K562 (cell line): ENCODE measurements around the gene PRSS21. TPM values are rescaled to one million over a fixed set of nuclear protein-coding genes. Genes with fewer than 3 reads are reported as not detected.

Experiments used
- ATAC-seq: fragments of 200-7000 bp; cut with Tn5 transposase; 3 replicates; pipeline ENCODE4 v1.9.1; 2020; ENCODE audit warnings: moderate library complexity
- BruUV-seq: library from RNA; stranded (reverse); fragments of 400-500 nt; replicated peaks from 2 replicates; lab custom pipeline; 2021; lab: Mats Ljungman, UMichigan
- CTCF ChIA-PET: fragments of 300-600 bp; formaldehyde crosslinking; extraction: SDS; loops from one replicate; lab custom pipeline; 2021; ENCODE audit warnings: low intra/inter-chr PET ratio; lab: Yijun Ruan, JAX
- POLR2A ChIA-PET: fragments of 300-600, 350-650 bp; sonication (Branson Sonifier 250); formaldehyde crosslinking; extraction: SDS; loops from one replicate; lab custom pipeline; 2021; ENCODE audit warnings: antibody characterized with exemption, inconsistent platforms; lab: Yijun Ruan, JAX
- DNase-seq, 4 experiments: peaks; one replicate each; pipeline versions ENCODE4 v3.0.0 to v3.0.0-alpha.2; 2011 to 2018; ENCODE audit warnings: low spot score in 3 of 4, mixed read lengths in 3 of 4; ENCODE audit errors: extremely low read depth in 1 of 4
- FAIRE-seq: peaks from 2 replicates; lab custom pipeline; 2011; peaks lifted over from hg19 to GRCh38; lab: Jason Lieb, UNC
- H2AFZ ChIP-seq: 2 replicates; pipeline ENCODE4 v1.6.0; 2011; ENCODE audit warnings: low read depth, low read length, control low read depth, inconsistent platforms
- H3K27ac ChIP-seq: fragments of 200-600 bp; 3 replicates; pipeline ENCODE4 v1.8.0; 2011; ENCODE audit warnings: low read depth, mild to moderate bottlenecking, control low read depth, inconsistent platforms, low read length, moderate library complexity, mixed read lengths; ENCODE audit errors: extremely low read depth
- H3K27me3 ChIP-seq, 2 experiments: fragments of 300-600 bp in 1 of 2; 2 replicates in 1 of 2; 3 replicates in 1 of 2; pipeline versions ENCODE4 v1.6.0 to v1.8.0; 2011; ENCODE audit warnings: inconsistent platforms in 2 of 2, low read length in 2 of 2, mild to moderate bottlenecking in 1 of 2, mixed read lengths in 1 of 2, moderate library complexity in 1 of 2; ENCODE audit not compliant: control insufficient read depth in 2 of 2, insufficient read depth in 2 of 2
- H3K36me3 ChIP-seq: fragments of 300-600 bp; 3 replicates; pipeline ENCODE4 v1.8.0; 2011; ENCODE audit warnings: mild to moderate bottlenecking, low read length, inconsistent platforms; ENCODE audit not compliant: control insufficient read depth, insufficient read depth
- H3K4me1 ChIP-seq, 2 experiments: fragments of 200-600 bp in 1 of 2; replicated peaks in 1 of 2; 2 replicates in 1 of 2; 3 replicates in 1 of 2; pipeline versions ENCODE4 v1.5.1 to v1.8.0; 2011; ENCODE audit warnings: inconsistent platforms in 2 of 2, low read length in 2 of 2, mild to moderate bottlenecking in 1 of 2, mixed read lengths in 1 of 2, moderate library complexity in 1 of 2; ENCODE audit not compliant: control insufficient read depth in 2 of 2, insufficient read depth in 2 of 2
- H3K4me2 ChIP-seq: 2 replicates; pipeline ENCODE4 v1.6.1; 2011; ENCODE audit warnings: low read length, control low read depth, inconsistent platforms, mixed read lengths; ENCODE audit not compliant: insufficient read depth
- H3K4me3 ChIP-seq: fragments of 200-600 bp; sonication (generic), shearing (Covaris generic); 2 replicates; pipeline ENCODE4 v1.5.1; 2016; ENCODE audit warnings: control low read depth, inconsistent platforms
- H3K79me2 ChIP-seq: fragments of 200-600 bp; 3 replicates; pipeline ENCODE4 v1.8.0; 2011; ENCODE audit warnings: low read length, inconsistent platforms; ENCODE audit not compliant: control insufficient read depth, insufficient read depth
- H3K9ac ChIP-seq, 2 experiments: 2 replicates each; pipeline versions ENCODE4 v1.6.0 to v1.6.1; 2011; ENCODE audit warnings: low read depth in 2 of 2, low read length in 2 of 2, control low read depth in 1 of 2, inconsistent platforms in 1 of 2, mild to moderate bottlenecking in 1 of 2, mixed read lengths in 1 of 2; ENCODE audit not compliant: insufficient read depth in 1 of 2
- H3K9me1 ChIP-seq: one replicate; pipeline ENCODE4 v1.6.0; 2011; ENCODE audit warnings: inconsistent platforms, mild to moderate bottlenecking, low read length, moderate library complexity; ENCODE audit not compliant: control insufficient read depth, insufficient read depth
- H3K9me3 ChIP-seq: replicated peaks from 2 replicates; pipeline ENCODE4 v1.5.1; 2011; ENCODE audit warnings: low read depth, low read length, inconsistent platforms; ENCODE audit not compliant: control insufficient read depth, insufficient read depth
- H4K20me1 ChIP-seq: replicated peaks from 2 replicates; pipeline ENCODE4 v1.6.1; 2011; ENCODE audit warnings: low read length, inconsistent platforms, mixed read lengths; ENCODE audit not compliant: control insufficient read depth, insufficient read depth
- BACH1 ChIP-seq: fragments of 200-800 bp; sonication (Bioruptor generic); IDR thresholded peaks from 2 replicates; pipeline ENCODE4 v1.6.1; 2016; ENCODE audit warnings: missing genetic modification characterization, missing compliant biosample characterization
- FOXA3 ChIP-seq, 2 experiments: fragments of 450-650 bp in 1 of 2; sonication (generic) in 1 of 2; formaldehyde crosslinking; IDR thresholded peaks in 1 of 2; conservative IDR thresholded peaks in 1 of 2; 2 replicates each; pipeline versions ENCODE4 v1.4.0 to v1.8.0; 2020 to 2022; ENCODE audit warnings: mild to moderate bottlenecking in 2 of 2, missing genetic modification reagents in 1 of 2
- RAD51 ChIP-seq: fragments of 450-650 bp; IDR thresholded peaks from 2 replicates; pipeline ENCODE4 v1.7.1; 2016; ENCODE audit warnings: low read depth, mild to moderate bottlenecking, borderline replicate concordance
- SRF ChIP-seq, 2 experiments: fragments of 250-450, 450-650 bp in 1 of 2; sonication (Bioruptor Pico) in 1 of 2; sonication (generic) in 1 of 2; formaldehyde crosslinking; IDR thresholded peaks; 2 replicates each; pipeline versions ENCODE4 v1.5.0 to v1.5.1; 2020 to 2022; ENCODE audit warnings: mild to moderate bottlenecking in 1 of 2, missing genetic modification reagents in 1 of 2
- TFAP4 ChIP-seq: sonication (generic); formaldehyde crosslinking; IDR thresholded peaks from 2 replicates; pipeline ENCODE4 v1.8.0; 2022; ENCODE audit warnings: missing genetic modification reagents, mild to moderate bottlenecking, moderate library complexity, borderline replicate concordance
- USF2 ChIP-seq: sonication (generic); formaldehyde crosslinking; IDR thresholded peaks from 2 replicates; pipeline ENCODE4 v1.5.0; 2020; ENCODE audit warnings: missing genetic modification reagents
- WGBS: fragments of 100-300 bp; shearing (Covaris generic); methylation state at CpG from one replicate; pipeline ENCODE4 v1.1.6; 2016; ENCODE audit warnings: low coverage, mixed read lengths; ENCODE audit not compliant: insufficient coverage; ENCODE audit errors: missing lambda C conversion rate; 5-methylcytosine and 5-hydroxymethylcytosine counted together
- in situ Hi-C: fragments of 300-500 bp; cut with MboI; formaldehyde crosslinking; loops from 4 replicates; pipeline ENCODE4 v1.15.0; 2018; ENCODE audit warnings: inconsistent platforms, mixed read lengths
- intact Hi-C: fragments of 100-400 bp; cut with micrococcal nuclease; formaldehyde crosslinking; loops from 2 replicates; pipeline ENCODE4 v1.14.2; 2022
- polyA plus RNA-seq, 8 experiments: library from polyadenylated mRNA; depleted of rRNA in 4 of 8; stranded (reverse) in 5 of 8; unstranded in 3 of 8; fragments of >200 nt; fragmentation: Nextera tagmentation in 2 of 8; fragmentation: Illumina TruSeq in 1 of 8; extraction: Ambion mirVana in 2 of 8; extraction: Trizol in 1 of 8; gene quantifications; 2 replicates each; pipeline versions ENCODE4 v1.2.1 to v1.2.3, GENCODE V29; 2011 to 2014; ENCODE audit warnings: inconsistent platforms in 1 of 8, missing spikeins in 1 of 8
- total RNA-seq, 7 experiments: library from RNA; depleted of rRNA in 6 of 7; stranded (reverse); fragments of >200 nt in 6 of 7; fragmentation: Illumina TruSeq in 2 of 7; extraction: Trizol in 2 of 7; gene quantifications; 2 replicates each; pipeline versions ENCODE4 v1.2.1 to v1.2.3, GENCODE V29; 2011 to 2021; ENCODE audit warnings: low replicate concordance in 1 of 7

Gene PRSS21
- total and polyA plus RNA-seq, 9 of the 15 experiments (the other 6 are each of a cell fraction or from before 2014, with no cell fraction given), result 12.1 to 121 (median 61.3) TPM

GRCh38 chr16:2810651-2811050, 6.4 kb upstream of the PRSS21 start (continued):
- TF ChIP-seq FOXA3 (CRISPR knock-in tag; conservative IDR thresholded peaks at IDR 0.05 in 1 of 2, IDR thresholded peaks at IDR 0.05 in 1 of 2), result no peak

- peak; percentile 75 for FAIRE-seq
- WGBS, result 31% methylated on average over 15 of the region's 15 CpGs
- peak in 2 of 4 experiments; percentile 52 to 58 for DNase-seq
- peak; percentile 88 for ATAC-seq
- POLR2A ChIA-PET, result interaction anchor here (1.0 to 1.9 kb wide), 7 partner anchors 9 to 71 kb away, joined by 3 to 7 read pairs (median 4); partner anchors contain the start of gene FLYWCH2
- peaks cover 4 to 27% of the 10 kb centered on the region in 2 experiments; a peak in 3 of 5 replicates for H3K27me3 ChIP-seq
- no peak overlapping the region for H2AFZ ChIP-seq
- no peaks in the 10 kb centered on the region for H3K9me3 ChIP-seq
- peak; percentile 16; the same call in 1 of the 2 replicates for TF ChIP-seq RAD51
- TF ChIP-seq TFAP4, result peak; percentile 64; the same call in 1 of the 2 replicates
- peak in 1 of 2 experiments; percentile 61; a peak in 1 of 4 replicates for TF ChIP-seq SRF (CRISPR knock-in tag; IDR thresholded peaks at IDR 0.05)
- TF ChIP-seq USF2 (CRISPR knock-in tag), result peak; percentile 39; the same call in 1 of the 2 replicates
- no peak for TF ChIP-seq BACH1 (tag)
- H3K9ac ChIP-seq, result peak overlapping the region in 1 of 2 experiments; percentile 46; a peak in 2 of 4 replicates
- intact Hi-C loops, result no loop called here
- no peak overlapping the region; the same call in 1 of the 2 replicates for H3K4me2 ChIP-seq
- H3K4me1 ChIP-seq, result peaks cover 12 to 28% of the 10 kb centered on the region in 2 experiments; a peak in 4 of 5 replicates
- CTCF ChIA-PET, result no interaction called here
- no peak overlapping the region for H3K27ac ChIP-seq
- in situ Hi-C loops, result no loop called here
- no peaks in the 10 kb centered on the region for H4K20me1 ChIP-seq
- H3K79me2 ChIP-seq, result peaks cover 4% of the 10 kb centered on the region
- H3K9me1 ChIP-seq, result no peaks in the 10 kb centered on the region
- no TSS peak for BruUV-seq
- no peaks in the 10 kb centered on the region for H3K36me3 ChIP-seq
- H3K4me3 ChIP-seq, result no peak overlapping the region
Observed at GRCh38 chr16:2811703-2812471, 5.2 kb upstream of the PRSS21 start.
